HT-29 (cell line): Measurements from ENCODE around the gene ATP5F1D. TPM values are rescaled to one million over a fixed set of nuclear protein-coding genes. Genes with fewer than 3 reads are reported as not detected.

ENCODE experiments used
- DNase-seq: peaks from one replicate; pipeline ENCODE4 v3.0.0-alpha.2; 2015; ENCODE audit warnings: low spot score
- total RNA-seq: library from RNA; depleted of rRNA; stranded (reverse); fragments of >200 nt; shearing (Covaris generic); gene quantifications from 2 replicates; pipeline ENCODE4 v1.2.3, GENCODE V29; 2014

The ATP5F1D gene
- total RNA-seq, 1 experiment from 2014 or later: 142 TPM

- no peak for DNase-seq
Measured at GRCh38 chr19:1257475-1258162, 16.1 kb downstream of the ATP5F1D start.

- no peak for DNase-seq
Measured at GRCh38 chr19:1258163-1258492, 16.6 kb downstream of the ATP5F1D start.

- no peak for DNase-seq
Measured at GRCh38 chr19:1258707-1259205, 17.2 kb downstream of the ATP5F1D start.

- DNase-seq: peak; percentile 72
Measured at GRCh38 chr19:1259206-1259875, 17.8 kb downstream of the ATP5F1D start.

- no peak for DNase-seq
Measured at GRCh38 chr19:1259876-1260748, 18.6 kb downstream of the ATP5F1D start.

GRCh38 chr19:1260749-1261537 lies 19.4 kb downstream of the ATP5F1D start:
- DNase-seq: peak; percentile 91

- DNase-seq: no peak
Measured at GRCh38 chr19:1261538-1261797, 19.9 kb downstream of the ATP5F1D start.

GRCh38 chr19:1261798-1262622 lies 20.5 kb downstream of the ATP5F1D start:
- peak; percentile 78 for DNase-seq

GRCh38 chr19:1262623-1263123 lies 21.1 kb downstream of the ATP5F1D start:
- DNase-seq: no peak

- DNase-seq: no peak
Measured at GRCh38 chr19:1263188-1263587, 21.6 kb downstream of the ATP5F1D start.

GRCh38 chr19:1264801-1265614 lies 23.5 kb downstream of the ATP5F1D start:
- DNase-seq: peak; percentile 70

- DNase-seq: no peak
Measured at GRCh38 chr19:1265615-1266128, 24.1 kb downstream of the ATP5F1D start.

- peak; percentile 83 for DNase-seq
Measured at GRCh38 chr19:1266129-1266915, 24.8 kb downstream of the ATP5F1D start.

GRCh38 chr19:1266916-1267476 lies 25.4 kb downstream of the ATP5F1D start:
- DNase-seq: peak; percentile 60

- DNase-seq: no peak
Measured at GRCh38 chr19:1267477-1268225, 26.1 kb downstream of the ATP5F1D start.

- no peak for DNase-seq
Measured at GRCh38 chr19:1268226-1269064, 26.9 kb downstream of the ATP5F1D start.

GRCh38 chr19:1269065-1269477 lies 27.5 kb downstream of the ATP5F1D start, which contains the start of gene CIRBP:
Gene CIRBP, plus strand, starts transcription at chr19:1269332. Its CDS starts 1,602 bp downstream, at chr19:1270934.
- peak; percentile 95 for DNase-seq
